Raji (cell line): Measurements from ENCODE around the gene PHACTR1.

Experiments used
- POLR2A ChIP-seq: IDR thresholded peaks from 2 replicates; pipeline ENCODE4 v1.6.1; 2011; ENCODE audit warnings: low read depth, low read length, control low read depth; ENCODE audit not compliant: insufficient read depth

PHACTR1 gene

GRCh38 chr6:12851123-12851695 lies 134.6 kb downstream of the PHACTR1 start:
- TF ChIP-seq POLR2A = no peak

- no peak for TF ChIP-seq POLR2A
Observed at GRCh38 chr6:12861603-12862002, 145.0 kb downstream of the PHACTR1 start.

- TF ChIP-seq POLR2A = no peak
Observed at GRCh38 chr6:12865117-12865516, 148.6 kb downstream of the PHACTR1 start.

GRCh38 chr6:12865671-12866181 lies 149.2 kb downstream of the PHACTR1 start:
- no peak for TF ChIP-seq POLR2A

- TF ChIP-seq POLR2A = no peak
Observed at GRCh38 chr6:12866422-12867029, 150.0 kb downstream of the PHACTR1 start.

GRCh38 chr6:12869816-12870432 lies 153.4 kb downstream of the PHACTR1 start:
- no peak for TF ChIP-seq POLR2A

- TF ChIP-seq POLR2A = no peak
Observed at GRCh38 chr6:12873691-12874090, 157.1 kb downstream of the PHACTR1 start.

- no peak for TF ChIP-seq POLR2A
Observed at GRCh38 chr6:12875051-12875450, 158.5 kb downstream of the PHACTR1 start.

GRCh38 chr6:12878741-12879140 lies 162.2 kb downstream of the PHACTR1 start:
- no peak for TF ChIP-seq POLR2A

GRCh38 chr6:12882761-12883290 lies 166.3 kb downstream of the PHACTR1 start:
- no peak for TF ChIP-seq POLR2A

- TF ChIP-seq POLR2A = no peak
Observed at GRCh38 chr6:12884983-12885382, 168.4 kb downstream of the PHACTR1 start.

- TF ChIP-seq POLR2A = no peak
Observed at GRCh38 chr6:12886961-12887775, 170.6 kb downstream of the PHACTR1 start.

- no peak for TF ChIP-seq POLR2A
Observed at GRCh38 chr6:12890171-12890790, 173.7 kb downstream of the PHACTR1 start.

- no peak for TF ChIP-seq POLR2A
Observed at GRCh38 chr6:12891595-12891994, 175.0 kb downstream of the PHACTR1 start.

GRCh38 chr6:12892151-12892550 lies 175.6 kb downstream of the PHACTR1 start:
- TF ChIP-seq POLR2A = no peak

- no peak for TF ChIP-seq POLR2A
Observed at GRCh38 chr6:12893036-12893435, 176.5 kb downstream of the PHACTR1 start.

GRCh38 chr6:12895721-12896120 lies 179.2 kb downstream of the PHACTR1 start:
- TF ChIP-seq POLR2A = no peak
